Midbrain (tissue), 1 donor: Measurements from ENCODE around the gene SUGCT.
"Not testable (repeated sequence)": the region's sequence is repeated elsewhere in the genome, so short reads cannot be mapped to it uniquely, and the experiment has no call there.

ENCODE experiments used
- DNase-seq: peaks from one replicate; lab custom pipeline; 2025; lab: John Stamatoyannopoulos, UW

The SUGCT gene

GRCh38 chr7:40200791-40201190, 66.0 kb downstream of the SUGCT start:
- DNase-seq: no peak

GRCh38 chr7:40202851-40203250, 68.0 kb downstream of the SUGCT start:
- no peak for DNase-seq

DNA sequence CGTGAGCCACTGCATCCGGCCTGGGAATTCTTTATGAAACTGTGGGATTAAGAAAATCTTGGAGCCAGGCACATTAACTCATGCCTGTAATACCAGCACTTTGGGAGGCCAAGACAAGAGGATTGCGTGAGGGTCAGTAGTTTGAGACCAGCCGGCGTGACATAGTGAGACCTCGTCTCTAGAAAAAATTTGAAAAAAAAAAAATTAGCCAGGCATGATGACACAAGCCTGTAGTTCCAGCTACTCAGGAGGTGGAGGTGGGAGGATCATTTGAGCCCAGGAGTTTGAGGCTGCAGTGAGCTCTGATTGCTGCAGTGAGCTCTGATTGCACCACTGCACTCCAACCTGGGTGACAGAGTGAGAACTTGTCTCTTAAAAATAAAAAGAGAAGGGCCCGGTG, 69.8 kb downstream of the SUGCT start:
- DNase-seq: no peak

- DNase-seq: no peak
Observed at GRCh38 chr7:40205992-40206391, 71.2 kb downstream of the SUGCT start.

GRCh38 chr7:40211276-40212003, 76.6 kb downstream of the SUGCT start:
- no peak for DNase-seq

DNA sequence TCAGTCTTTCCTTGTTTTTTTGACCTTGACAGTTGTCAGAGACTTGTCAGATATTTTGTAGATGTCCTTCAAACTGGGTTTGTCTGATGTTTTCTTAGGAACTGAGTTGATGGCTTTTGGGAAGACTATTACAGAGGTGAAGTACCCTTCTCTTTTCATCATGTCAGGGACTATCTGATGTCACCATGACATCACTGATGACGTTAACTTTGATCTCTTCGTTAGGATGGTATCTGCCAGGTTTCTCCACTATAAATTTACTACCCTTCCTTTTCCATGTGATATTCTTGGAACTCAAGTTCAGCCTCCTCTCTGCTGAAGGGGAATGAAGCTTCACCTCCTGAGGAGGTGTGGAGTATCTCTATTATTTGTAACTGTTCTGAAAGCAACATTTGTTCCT, 78.5 kb downstream of the SUGCT start:
- DNase-seq: no peak

GRCh38 chr7:40213856-40214255, 79.1 kb downstream of the SUGCT start:
- no peak for DNase-seq

- not testable (repeated sequence) for DNase-seq
Observed at GRCh38 chr7:40218612-40219011, 83.8 kb downstream of the SUGCT start.

GRCh38 chr7:40219917-40220316, 85.1 kb downstream of the SUGCT start:
- DNase-seq: no peak

- DNase-seq: no peak
Observed at GRCh38 chr7:40220421-40220911, 85.7 kb downstream of the SUGCT start.

- no peak for DNase-seq
Observed at GRCh38 chr7:40221836-40222235, 87.0 kb downstream of the SUGCT start.

DNA sequence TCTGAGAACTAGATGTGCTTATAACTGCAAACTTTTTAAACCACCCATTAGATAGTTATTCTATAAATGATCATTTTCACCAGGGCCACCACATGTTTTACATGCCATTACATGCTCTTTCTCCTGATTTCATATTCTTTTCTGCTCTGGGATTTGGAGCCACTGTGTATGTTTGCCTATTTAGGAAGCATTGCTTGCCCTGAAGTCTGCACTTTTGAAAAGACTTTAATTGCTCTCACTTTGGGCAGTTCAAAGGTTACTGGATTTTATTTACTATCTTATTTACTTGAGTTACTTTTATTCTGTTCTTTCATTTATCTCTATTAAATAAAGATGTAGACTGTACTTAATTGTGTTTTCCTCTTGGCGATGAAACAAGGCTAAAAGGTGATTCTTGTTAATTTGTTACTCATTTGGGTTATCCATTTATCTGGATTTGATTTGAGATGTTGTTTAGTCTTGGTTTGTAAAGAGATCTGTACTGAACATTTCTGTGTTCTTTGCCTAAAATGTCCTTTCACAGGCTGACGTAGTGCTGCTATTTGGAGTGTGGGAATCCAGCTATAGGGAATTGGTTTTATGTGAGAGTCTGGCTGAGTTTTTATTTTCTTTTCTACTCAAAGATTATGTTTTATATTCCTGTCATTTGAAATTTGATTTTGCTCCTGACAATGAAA, 88.8 kb downstream of the SUGCT start:
- no peak for DNase-seq

- no peak for DNase-seq
Observed at GRCh38 chr7:40230101-40230500, 95.3 kb downstream of the SUGCT start.

DNA sequence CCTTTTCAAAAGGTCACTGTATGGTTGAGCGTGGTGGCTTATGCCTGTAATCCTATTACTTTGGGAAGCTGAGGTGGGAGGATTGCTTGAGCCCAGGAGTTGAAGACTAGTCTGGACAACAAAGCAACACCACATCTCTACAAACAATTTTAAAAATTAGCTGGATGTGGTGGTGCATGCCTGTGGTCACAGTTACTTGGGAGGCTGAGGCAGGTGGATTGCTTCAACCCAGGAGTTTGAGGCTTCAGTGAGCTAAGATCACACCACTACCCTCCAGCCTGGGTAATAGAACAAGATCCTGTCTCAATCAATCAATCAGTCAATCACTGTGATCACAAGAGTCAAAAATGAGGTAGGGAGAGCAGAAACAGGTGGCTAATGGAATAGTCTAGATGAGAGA, 97.0 kb downstream of the SUGCT start:
- DNase-seq: no peak

DNA sequence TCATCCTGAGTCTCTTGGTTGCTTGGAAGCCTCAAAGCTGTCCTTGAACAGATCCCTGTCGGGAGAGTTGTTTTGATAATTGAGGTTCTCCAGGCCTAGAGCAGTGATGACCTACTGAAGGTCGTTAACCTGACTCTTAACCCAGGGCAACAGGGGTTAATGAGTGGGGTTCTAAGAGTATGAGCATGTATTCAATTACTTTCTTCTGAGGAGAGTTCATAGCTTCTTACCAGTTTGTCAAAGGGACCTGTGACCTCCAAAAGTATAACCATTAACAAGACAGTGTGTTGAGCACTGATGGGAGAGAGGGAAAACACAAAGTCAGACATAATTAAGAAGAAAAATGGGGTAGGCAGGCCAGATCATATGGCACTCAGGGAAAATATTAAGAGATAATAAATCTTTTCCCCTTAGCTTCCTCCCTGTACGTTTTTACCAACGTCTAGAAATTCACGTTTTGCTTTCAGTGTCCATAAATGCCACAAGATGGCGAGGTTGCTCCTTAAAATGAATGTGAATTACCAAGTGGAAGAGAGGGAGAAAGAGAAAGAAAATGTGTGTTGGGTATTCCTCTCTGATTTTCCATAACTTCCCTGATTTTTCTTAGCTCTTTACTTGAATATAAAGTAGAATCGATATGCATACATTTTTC, 97.6 kb downstream of the SUGCT start:
- peak; percentile 47 for DNase-seq

- no peak for DNase-seq
Observed at GRCh38 chr7:40234046-40234445, 99.2 kb downstream of the SUGCT start.

DNA sequence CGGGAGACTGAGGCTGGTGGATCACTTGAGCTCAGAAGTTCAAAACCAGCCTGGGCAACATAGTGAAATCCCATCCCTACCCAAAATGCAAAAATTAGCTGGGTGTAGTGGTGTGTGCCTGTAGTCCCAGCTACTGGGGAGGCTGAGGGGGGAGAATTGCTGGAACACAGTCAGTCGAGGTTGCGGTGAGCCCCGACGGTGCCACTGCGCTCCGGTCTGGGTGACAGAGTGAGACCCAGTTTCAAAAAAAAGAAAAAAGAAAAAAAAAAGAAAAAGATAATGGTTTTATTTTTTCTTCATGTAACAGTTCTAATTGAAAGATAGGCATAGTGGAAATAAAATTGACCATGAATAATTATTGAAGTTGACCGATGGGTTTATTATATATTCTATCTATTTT, 99.9 kb downstream of the SUGCT start:
- no peak for DNase-seq

DNA sequence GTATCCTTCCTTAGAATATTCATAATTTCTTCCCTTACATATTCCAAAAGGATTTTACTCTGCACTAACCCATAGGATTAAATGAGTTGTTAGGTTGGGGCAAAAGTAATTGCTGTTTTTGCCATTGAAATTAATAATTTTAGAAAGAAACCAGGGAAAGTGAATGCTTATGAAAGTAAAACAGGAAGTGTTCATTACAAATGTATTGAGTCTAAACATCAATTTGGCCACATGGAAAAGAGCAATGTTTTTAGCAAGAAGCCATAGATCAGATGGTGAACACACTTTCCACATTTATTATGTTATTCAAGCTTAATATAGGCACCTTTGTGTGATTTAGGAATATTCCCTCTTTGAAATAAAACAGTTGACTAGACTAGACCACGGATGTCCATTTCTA, 102.9 kb downstream of the SUGCT start:
- no peak for DNase-seq

GRCh38 chr7:40239755-40240303, 105.0 kb downstream of the SUGCT start:
- no peak for DNase-seq

DNA sequence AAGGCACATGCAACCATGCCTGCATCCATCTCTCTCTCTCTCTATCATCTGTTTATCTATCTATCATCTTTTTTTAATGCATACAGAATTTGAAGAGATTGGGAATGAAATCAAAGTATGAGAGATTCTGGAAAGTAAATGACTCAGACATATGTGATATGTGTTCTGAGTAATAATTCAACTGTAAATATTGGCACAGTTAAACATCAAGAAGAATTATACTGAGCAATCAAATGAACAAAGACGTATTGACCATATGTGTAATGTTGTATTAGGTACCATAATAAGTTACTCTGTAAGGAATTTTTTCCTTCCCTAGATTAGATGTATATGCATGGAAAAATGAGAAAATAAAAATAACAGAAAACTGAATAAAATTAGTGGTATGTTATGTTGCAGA, 108.3 kb downstream of the SUGCT start:
- DNase-seq: no peak

DNA sequence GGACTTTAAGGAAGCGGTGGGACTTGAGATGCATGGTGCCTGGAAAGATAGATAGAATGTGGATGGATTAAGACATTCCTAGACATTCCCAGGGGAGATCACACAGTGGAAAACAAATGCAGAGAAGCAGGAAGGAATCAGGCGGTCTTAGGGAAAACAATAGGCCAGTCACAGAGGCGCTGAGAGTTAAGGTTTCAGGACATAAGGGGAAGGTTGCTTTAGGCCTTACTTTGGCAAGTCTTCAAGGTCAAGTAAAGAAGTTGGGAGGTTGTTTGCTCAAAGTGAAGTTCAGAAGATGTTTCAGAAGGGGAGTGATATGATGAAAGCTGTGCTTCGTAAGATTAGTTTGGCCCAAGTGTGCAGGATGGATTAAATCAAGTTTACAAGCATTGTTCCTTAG, 109.4 kb downstream of the SUGCT start:
- no peak for DNase-seq

DNA sequence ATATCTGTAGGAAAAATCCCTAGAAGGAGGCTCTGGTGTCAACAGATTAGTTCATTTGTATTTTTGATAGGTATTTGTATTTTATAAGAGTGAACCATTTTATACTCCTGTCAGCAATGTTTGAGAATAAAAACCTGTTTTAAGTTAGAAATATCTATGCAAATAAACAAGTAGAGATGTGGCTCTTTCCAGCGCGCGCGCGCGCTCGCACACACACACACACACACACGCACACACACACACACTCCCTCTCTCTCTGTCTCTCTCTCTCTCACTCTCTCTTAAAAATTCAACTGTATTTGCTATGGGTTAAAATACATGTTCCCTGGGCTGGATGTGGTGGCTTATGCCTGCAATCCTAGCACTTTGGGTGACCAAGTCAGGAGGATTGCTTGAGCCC, 113.9 kb downstream of the SUGCT start:
- DNase-seq: no peak

GRCh38 chr7:40253444-40253843, 118.6 kb downstream of the SUGCT start:
- DNase-seq: not testable (repeated sequence)
